ENCODE measurements around the gene CHMP6.

The CHMP6 gene

DNA sequence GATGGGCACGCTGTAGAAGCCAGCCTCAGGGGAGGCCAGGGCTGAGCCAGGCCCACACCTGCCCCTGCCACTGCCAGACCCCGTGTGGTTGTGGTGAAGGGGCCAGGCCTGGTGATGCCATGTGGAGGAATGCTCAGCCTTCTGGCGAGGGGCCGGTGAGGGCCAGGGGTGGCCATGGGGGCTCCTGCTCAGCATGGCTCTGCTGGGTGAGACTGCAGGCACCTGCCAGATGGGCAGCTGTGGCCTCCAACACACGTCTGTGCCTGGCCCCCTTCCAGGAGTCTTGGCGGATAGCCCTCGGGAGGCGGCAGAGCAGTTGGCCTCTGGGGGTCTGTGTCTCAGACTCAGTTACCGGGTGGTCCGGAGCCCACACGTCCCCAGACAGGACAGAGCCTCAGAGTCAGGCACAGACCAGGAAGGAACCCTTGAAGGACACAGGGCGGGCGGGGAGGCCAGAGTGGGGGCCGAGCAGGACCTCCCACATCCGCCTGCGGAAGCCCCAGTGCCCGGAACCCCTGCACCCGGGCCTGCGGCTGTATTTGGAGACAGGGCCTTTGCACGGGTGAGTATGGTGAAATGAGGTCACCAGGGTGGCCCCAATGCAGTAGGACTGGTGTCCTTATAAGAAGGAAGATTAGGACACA lies 22.5 kb upstream of the CHMP6 start:
- no peak overlapping the region for H3K4me3 ChIP-seq (ENCODE audit: low read depth, low read length)
- no peaks in the 10 kb centered on the region for H3K9me3 ChIP-seq (ENCODE audit: control insufficient read depth, insufficient read depth, low read length)
- H3K36me3 ChIP-seq (ENCODE audit: control insufficient read depth, insufficient read depth, low read length), result peaks cover 6% of the 10 kb centered on the region
- no peaks in the 10 kb centered on the region for H3K27me3 ChIP-seq (ENCODE audit: control insufficient read depth, insufficient read depth, low read length)
- no peak overlapping the region for H3K9ac ChIP-seq (ENCODE audit: low read depth, low read length)
- H3K4me1 ChIP-seq (ENCODE audit: control insufficient read depth, insufficient read depth, low read length), result no peaks in the 10 kb centered on the region

GRCh38 chr17:80969674-80970043 lies 22.0 kb upstream of the CHMP6 start:
- no peaks in the 10 kb centered on the region for H3K27me3 ChIP-seq (ENCODE audit: control insufficient read depth, insufficient read depth, low read length)
- H3K4me1 ChIP-seq (ENCODE audit: control insufficient read depth, insufficient read depth, low read length), result no peaks in the 10 kb centered on the region
- H3K9ac ChIP-seq (ENCODE audit: low read depth, low read length), result no peak overlapping the region
- H3K36me3 ChIP-seq (ENCODE audit: control insufficient read depth, insufficient read depth, low read length), result peaks cover 4% of the 10 kb centered on the region
- H3K9me3 ChIP-seq (ENCODE audit: control insufficient read depth, insufficient read depth, low read length), result no peaks in the 10 kb centered on the region
- no peak overlapping the region for H3K4me3 ChIP-seq (ENCODE audit: low read depth, low read length)

DNA sequence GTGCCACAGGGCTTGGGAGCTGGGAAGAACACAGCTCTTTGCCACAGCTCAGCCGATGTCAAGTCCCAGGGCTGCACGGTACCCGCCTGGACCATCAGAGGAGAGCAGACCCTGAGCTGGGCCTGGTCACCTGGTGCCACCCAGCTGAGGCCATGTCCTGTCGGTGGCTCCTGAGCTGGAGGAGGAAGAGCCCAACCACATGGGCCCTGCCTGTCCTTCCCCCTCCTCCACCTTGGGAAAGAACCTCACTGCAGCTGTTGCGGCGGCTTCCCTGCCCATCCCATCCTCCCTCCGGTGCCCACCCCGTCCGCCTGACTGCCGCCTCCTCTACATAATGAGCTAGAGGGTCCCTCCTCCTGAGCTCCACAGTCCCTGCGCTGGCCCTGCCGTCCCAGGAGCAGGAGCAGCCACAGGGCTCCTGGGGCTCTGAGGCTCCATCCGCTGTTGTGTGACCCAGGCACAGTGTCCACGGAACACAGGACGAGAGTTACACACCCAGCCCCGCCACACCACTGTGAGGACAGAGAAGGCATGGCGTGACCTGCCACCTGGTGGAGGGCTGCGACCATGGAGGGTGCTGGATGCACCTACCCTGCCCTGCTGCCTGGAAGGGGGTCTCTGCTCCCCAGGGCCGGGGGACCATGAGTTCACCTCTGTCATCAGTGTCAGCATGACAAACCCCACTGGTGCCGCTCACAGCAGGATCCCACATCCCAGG lies 21.4 kb upstream of the CHMP6 start:
- Histone ChIP-seq H3K9ac (ENCODE audit: low read depth, low read length) (no peak overlapping the region), H3K27me3 (ENCODE audit: control insufficient read depth, insufficient read depth, low read length) (no peaks in the 10 kb centered on the region), H3K9me3 (ENCODE audit: control insufficient read depth, insufficient read depth, low read length) (no peaks in the 10 kb centered on the region), H3K4me3 (ENCODE audit: low read depth, low read length) (no peak overlapping the region), H3K4me1 (ENCODE audit: control insufficient read depth, insufficient read depth, low read length) (no peaks in the 10 kb centered on the region), H3K36me3 (ENCODE audit: control insufficient read depth, insufficient read depth, low read length) (peaks cover 3% of the 10 kb centered on the region)

GRCh38 chr17:80970762-80971703 lies 20.6 kb upstream of the CHMP6 start:
- H3K36me3 ChIP-seq (ENCODE audit: control insufficient read depth, insufficient read depth, low read length), result no peaks in the 10 kb centered on the region
- H3K9me3 ChIP-seq (ENCODE audit: control insufficient read depth, insufficient read depth, low read length), result no peaks in the 10 kb centered on the region
- H3K27me3 ChIP-seq (ENCODE audit: control insufficient read depth, insufficient read depth, low read length), result no peaks in the 10 kb centered on the region
- H3K9ac ChIP-seq (ENCODE audit: low read depth, low read length), result no peak overlapping the region
- no peaks in the 10 kb centered on the region for H3K4me1 ChIP-seq (ENCODE audit: control insufficient read depth, insufficient read depth, low read length)
- H3K4me3 ChIP-seq (ENCODE audit: low read depth, low read length), result no peak overlapping the region

DNA sequence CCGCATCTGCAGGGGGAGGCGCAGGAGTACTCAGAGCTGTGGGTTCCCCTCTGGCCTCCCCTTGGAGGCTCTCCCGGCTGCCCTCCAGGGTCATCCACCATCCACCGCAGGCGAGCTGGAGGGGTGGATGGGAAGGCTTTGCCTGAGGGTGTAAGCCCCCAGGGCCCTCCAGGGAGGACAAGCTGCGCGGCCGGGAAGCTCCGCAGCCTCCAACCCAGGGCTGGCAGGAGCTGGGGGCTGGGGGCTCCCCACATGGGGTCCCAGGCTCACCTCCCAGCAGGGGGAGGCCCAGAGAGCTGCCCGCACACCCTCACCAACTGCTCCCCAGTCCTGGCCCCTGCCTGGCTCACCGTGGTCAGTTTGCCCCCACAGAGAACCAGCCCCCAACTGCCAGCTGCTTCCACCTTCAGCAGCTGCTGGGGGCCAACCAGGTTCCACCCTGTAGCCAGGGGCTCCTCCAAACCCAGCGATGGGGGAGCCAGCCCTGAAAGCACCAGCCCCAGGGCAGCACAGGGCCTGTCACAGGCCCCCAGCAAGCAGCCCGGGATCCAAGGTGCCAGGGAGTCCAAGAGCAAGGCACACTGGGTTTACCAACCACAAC lies 19.8 kb upstream of the CHMP6 start:
- H3K27me3 ChIP-seq (ENCODE audit: control insufficient read depth, insufficient read depth, low read length), result no peaks in the 10 kb centered on the region
- H3K9me3 ChIP-seq (ENCODE audit: control insufficient read depth, insufficient read depth, low read length), result no peaks in the 10 kb centered on the region
- no peaks in the 10 kb centered on the region for H3K4me1 ChIP-seq (ENCODE audit: control insufficient read depth, insufficient read depth, low read length)
- no peak overlapping the region for H3K9ac ChIP-seq (ENCODE audit: low read depth, low read length)
- H3K36me3 ChIP-seq (ENCODE audit: control insufficient read depth, insufficient read depth, low read length), result no peaks in the 10 kb centered on the region
- no peak overlapping the region for H3K4me3 ChIP-seq (ENCODE audit: low read depth, low read length)

GRCh38 chr17:80976701-80977100 lies 14.9 kb upstream of the CHMP6 start:
- Histone ChIP-seq H3K9me3 (ENCODE audit: control insufficient read depth, insufficient read depth, low read length) (no peaks in the 10 kb centered on the region), H3K36me3 (ENCODE audit: control insufficient read depth, insufficient read depth, low read length) (no peaks in the 10 kb centered on the region)

GRCh38 chr17:80977172-80977571 lies 14.5 kb upstream of the CHMP6 start:
- Histone ChIP-seq H3K9me3 (ENCODE audit: control insufficient read depth, insufficient read depth, low read length) (no peaks in the 10 kb centered on the region), H3K4me3 (ENCODE audit: low read depth, low read length) (no peak overlapping the region), H3K27me3 (ENCODE audit: control insufficient read depth, insufficient read depth, low read length) (peaks cover 7% of the 10 kb centered on the region), H3K4me1 (ENCODE audit: control insufficient read depth, insufficient read depth, low read length) (no peaks in the 10 kb centered on the region), H3K36me3 (ENCODE audit: control insufficient read depth, insufficient read depth, low read length) (no peaks in the 10 kb centered on the region), H3K9ac (ENCODE audit: low read depth, low read length) (no peak overlapping the region)

More at GRCh38 chr17:80976701-80977100, 14.9 kb upstream of the CHMP6 start:
- Histone ChIP-seq H3K27me3 (ENCODE audit: control insufficient read depth, insufficient read depth, low read length) (peaks cover 3% of the 10 kb centered on the region), H3K4me1 (ENCODE audit: control insufficient read depth, insufficient read depth, low read length) (no peaks in the 10 kb centered on the region), H3K9ac (ENCODE audit: low read depth, low read length) (no peak overlapping the region), H3K4me3 (ENCODE audit: low read depth, low read length) (no peak overlapping the region)

GRCh38 chr17:80978499-80979497 lies 12.8 kb upstream of the CHMP6 start:
- Histone ChIP-seq H3K4me1 (ENCODE audit: control insufficient read depth, insufficient read depth, low read length) (no peaks in the 10 kb centered on the region), H3K9me3 (ENCODE audit: control insufficient read depth, insufficient read depth, low read length) (no peaks in the 10 kb centered on the region), H3K9ac (ENCODE audit: low read depth, low read length) (no peak overlapping the region), H3K27me3 (ENCODE audit: control insufficient read depth, insufficient read depth, low read length) (peaks cover 10% of the 10 kb centered on the region), H3K36me3 (ENCODE audit: control insufficient read depth, insufficient read depth, low read length) (no peaks in the 10 kb centered on the region), H3K4me3 (ENCODE audit: low read depth, low read length) (no peak overlapping the region)

- peaks cover 10% of the 10 kb centered on the region for H3K27me3 ChIP-seq (ENCODE audit: control insufficient read depth, insufficient read depth, low read length)
- no peaks in the 10 kb centered on the region for H3K36me3 ChIP-seq (ENCODE audit: control insufficient read depth, insufficient read depth, low read length)
- no peak overlapping the region for H3K9ac ChIP-seq (ENCODE audit: low read depth, low read length)
- H3K9me3 ChIP-seq (ENCODE audit: control insufficient read depth, insufficient read depth, low read length), result no peaks in the 10 kb centered on the region
- no peak overlapping the region for H3K4me3 ChIP-seq (ENCODE audit: low read depth, low read length)
- no peaks in the 10 kb centered on the region for H3K4me1 ChIP-seq (ENCODE audit: control insufficient read depth, insufficient read depth, low read length)
These were observed 11.9 kb upstream of the CHMP6 start for GRCh38 chr17:80979547-80980378.

GRCh38 chr17:80980397-80981061 lies 11.1 kb upstream of the CHMP6 start:
- peaks cover 10% of the 10 kb centered on the region for H3K27me3 ChIP-seq (ENCODE audit: control insufficient read depth, insufficient read depth, low read length)
- H3K4me1 ChIP-seq (ENCODE audit: control insufficient read depth, insufficient read depth, low read length), result no peaks in the 10 kb centered on the region
- no peaks in the 10 kb centered on the region for H3K36me3 ChIP-seq (ENCODE audit: control insufficient read depth, insufficient read depth, low read length)
- no peaks in the 10 kb centered on the region for H3K9me3 ChIP-seq (ENCODE audit: control insufficient read depth, insufficient read depth, low read length)
- no peak overlapping the region for H3K4me3 ChIP-seq (ENCODE audit: low read depth, low read length)
- no peak overlapping the region for H3K9ac ChIP-seq (ENCODE audit: low read depth, low read length)
